ENCODE data around the gene RAD51.
A peak's percentile ranks its signal among the peaks of the same experiment; 100 is the strongest.

The RAD51 gene

GRCh38 chr15:40763801-40764628 is 69.0 kb downstream of the RAD51 start, which contains the start of gene GCHFR:
TSS of gene GCHFR (plus strand) at chr15:40764068. CDS start at chr15:40764181, 113 bp downstream.
- DNase-seq: peak; percentile 43

- DNase-seq: no peak
Measured at GRCh38 chr15:40764629-40765103, 69.7 kb downstream of the RAD51 start.

- DNase-seq: peak; percentile 28
Measured at GRCh38 chr15:40766194-40766815, 71.3 kb downstream of the RAD51 start.

- peak; percentile 19 for DNase-seq
Measured at GRCh38 chr15:40766906-40767837, 72.2 kb downstream of the RAD51 start.

GRCh38 chr15:40767838-40768500 is 73.0 kb downstream of the RAD51 start:
- no peak for DNase-seq

GRCh38 chr15:40768521-40769273 is 73.7 kb downstream of the RAD51 start:
- no peak for DNase-seq

GRCh38 chr15:40769274-40770146 is 74.5 kb downstream of the RAD51 start, which contains the start of gene C15orf62:
TSS of gene C15orf62 (plus strand) at chr15:40769980. CDS start at chr15:40770496, 516 bp downstream.
- peak; percentile 13 for DNase-seq

- no peak for DNase-seq
Measured at GRCh38 chr15:40770147-40770721, 75.3 kb downstream of the RAD51 start.

GRCh38 chr15:40771242-40771641 is 76.3 kb downstream of the RAD51 start:
- DNase-seq: no peak

GRCh38 chr15:40772014-40772413 is 77.0 kb downstream of the RAD51 start:
- no peak for DNase-seq

GRCh38 chr15:40773496-40773895 is 78.5 kb downstream of the RAD51 start:
- DNase-seq: no peak

- DNase-seq: no peak
Measured at GRCh38 chr15:40773902-40774301, 78.9 kb downstream of the RAD51 start.

- DNase-seq: no peak
Measured at GRCh38 chr15:40775007-40775406, 80.0 kb downstream of the RAD51 start.

- DNase-seq: no peak
Measured at GRCh38 chr15:40775740-40776536, 81.0 kb downstream of the RAD51 start.

GRCh38 chr15:40776537-40777141 is 81.7 kb downstream of the RAD51 start:
- no peak for DNase-seq

All from fibroblast of upper back skin (primary cell).